ENCODE data around the gene HS3ST6.
"Not testable (repeated sequence)": the region's sequence is repeated elsewhere in the genome, so short reads cannot be mapped to it uniquely, and the experiment has no call there.

Gene HS3ST6

DNA sequence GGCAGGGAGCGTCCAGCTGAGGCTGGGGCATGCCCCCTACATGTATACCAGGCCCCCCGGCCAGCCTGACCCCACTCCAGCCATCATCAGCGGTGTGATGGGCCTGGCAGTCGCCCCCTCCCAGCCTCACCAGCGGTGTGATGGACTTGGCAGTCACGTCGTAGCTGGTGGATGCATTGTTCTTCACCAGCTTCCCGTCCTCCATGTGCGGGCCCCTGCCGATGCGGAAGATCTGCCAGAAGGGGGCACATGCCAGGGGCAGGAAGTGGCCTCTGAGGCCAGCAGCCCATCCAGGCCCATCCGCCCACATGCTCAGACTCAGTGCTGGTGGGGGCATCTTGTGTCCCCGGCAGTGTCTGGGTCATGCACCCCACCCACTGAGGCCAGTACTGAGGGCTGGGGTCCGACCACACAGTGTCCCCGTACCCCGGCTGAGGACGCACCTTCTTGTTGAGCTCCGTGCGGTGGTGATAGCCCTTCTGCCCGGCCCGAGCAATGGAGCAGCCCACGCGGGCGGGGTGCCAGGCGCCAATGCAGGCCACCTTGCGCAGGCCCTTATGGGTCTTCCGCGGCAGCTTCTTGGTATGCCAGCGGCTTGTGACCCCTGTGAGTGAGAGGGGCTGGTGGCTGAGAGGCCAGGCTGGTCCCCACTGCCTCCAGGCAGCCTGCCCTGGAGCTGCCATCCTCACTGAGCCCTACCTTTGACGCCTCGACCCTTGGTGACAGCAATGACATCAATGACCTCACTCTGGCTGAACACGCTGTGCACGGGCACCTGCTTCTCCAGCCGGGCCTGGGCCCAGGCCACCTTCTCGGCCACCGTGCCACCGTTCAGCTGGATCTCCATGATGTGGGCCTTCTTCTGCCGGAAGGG is 28.5 kb upstream of the HS3ST6 start:
- DNase-seq (ENCODE audit: low spot score) = no peak

DNA sequence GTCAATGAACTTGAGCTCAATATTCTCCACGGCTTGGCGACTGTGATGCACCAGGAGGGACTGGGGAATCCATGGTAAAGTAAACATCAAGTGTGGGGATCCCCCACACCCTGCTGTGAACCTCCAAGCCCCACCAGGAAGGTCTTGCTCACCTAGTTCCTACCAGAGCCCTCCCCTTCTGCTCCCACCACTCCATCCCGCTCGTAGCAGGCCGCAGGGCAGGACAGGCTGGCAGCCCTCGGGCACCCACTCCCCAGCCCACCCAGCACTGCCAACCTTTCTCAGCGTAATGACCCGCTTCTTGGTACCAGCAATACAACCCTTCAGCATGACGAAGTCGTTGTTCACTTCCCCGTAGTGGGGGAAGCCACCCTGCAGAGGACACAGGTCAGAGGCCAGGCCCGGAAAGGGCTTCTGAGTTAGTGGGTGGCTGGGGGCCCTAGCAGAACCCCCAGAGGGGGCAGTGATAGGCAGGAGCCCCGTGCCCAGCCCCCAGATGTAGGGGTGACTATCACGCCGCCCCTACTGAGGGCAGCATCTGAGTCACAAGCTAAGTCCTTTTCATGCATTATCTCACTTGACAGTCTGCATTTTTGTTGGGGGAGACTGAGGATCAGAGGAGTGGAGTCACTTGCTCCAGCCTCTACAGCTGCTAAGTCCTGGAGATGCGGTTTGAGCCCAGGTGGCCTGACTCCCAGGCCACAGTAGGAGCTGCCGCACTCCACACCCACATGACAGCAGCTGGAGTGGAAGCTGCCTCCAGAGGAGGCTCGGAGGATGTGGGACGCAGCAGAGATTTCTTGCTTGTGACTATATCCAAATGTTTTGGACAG is 27.6 kb upstream of the HS3ST6 start:
- DNase-seq (ENCODE audit: low spot score) = no peak

DNA sequence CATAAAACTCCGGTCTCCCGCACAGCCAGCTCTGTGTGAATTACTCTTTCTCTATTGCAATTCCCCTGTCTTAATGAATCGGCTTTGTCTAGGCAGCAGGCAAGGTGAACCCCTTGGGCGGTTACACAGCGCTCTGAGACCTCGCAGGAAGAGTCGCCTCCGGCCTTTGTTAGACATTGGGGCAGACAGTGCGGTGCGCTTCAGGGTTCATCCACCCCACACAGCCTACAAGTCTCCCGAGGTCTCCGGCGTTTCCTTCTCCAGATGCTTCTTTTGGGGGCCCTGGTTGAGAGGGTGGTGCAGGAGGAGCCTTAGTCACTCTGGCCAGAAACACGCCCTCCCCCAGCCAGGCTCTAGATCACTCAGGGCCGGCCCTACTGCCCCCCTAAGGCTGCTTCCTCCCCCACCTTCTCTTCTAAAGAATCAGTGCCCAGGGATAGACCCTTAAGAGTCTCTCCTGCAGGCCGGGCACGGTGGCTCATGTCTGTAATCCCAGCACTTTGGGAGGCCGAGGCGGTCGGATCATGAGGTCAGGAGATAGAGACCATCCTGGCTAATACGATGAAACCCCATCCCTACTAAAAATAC is 26.5 kb upstream of the HS3ST6 start:
- DNase-seq (ENCODE audit: low spot score) = no peak

GRCh38 chr16:1942810-1943726 is 24.9 kb upstream of the HS3ST6 start, which contains the start of gene MSRB1:
Gene MSRB1, minus strand, starts transcription at chr16:1943199. Its CDS starts 43 bp downstream, at chr16:1943156.
- DNase-seq (ENCODE audit: low spot score) = peak; percentile 98

- no peak for DNase-seq (ENCODE audit: low spot score)
Measured at GRCh38 chr16:1942047-1942809, 24.0 kb upstream of the HS3ST6 start.

DNA sequence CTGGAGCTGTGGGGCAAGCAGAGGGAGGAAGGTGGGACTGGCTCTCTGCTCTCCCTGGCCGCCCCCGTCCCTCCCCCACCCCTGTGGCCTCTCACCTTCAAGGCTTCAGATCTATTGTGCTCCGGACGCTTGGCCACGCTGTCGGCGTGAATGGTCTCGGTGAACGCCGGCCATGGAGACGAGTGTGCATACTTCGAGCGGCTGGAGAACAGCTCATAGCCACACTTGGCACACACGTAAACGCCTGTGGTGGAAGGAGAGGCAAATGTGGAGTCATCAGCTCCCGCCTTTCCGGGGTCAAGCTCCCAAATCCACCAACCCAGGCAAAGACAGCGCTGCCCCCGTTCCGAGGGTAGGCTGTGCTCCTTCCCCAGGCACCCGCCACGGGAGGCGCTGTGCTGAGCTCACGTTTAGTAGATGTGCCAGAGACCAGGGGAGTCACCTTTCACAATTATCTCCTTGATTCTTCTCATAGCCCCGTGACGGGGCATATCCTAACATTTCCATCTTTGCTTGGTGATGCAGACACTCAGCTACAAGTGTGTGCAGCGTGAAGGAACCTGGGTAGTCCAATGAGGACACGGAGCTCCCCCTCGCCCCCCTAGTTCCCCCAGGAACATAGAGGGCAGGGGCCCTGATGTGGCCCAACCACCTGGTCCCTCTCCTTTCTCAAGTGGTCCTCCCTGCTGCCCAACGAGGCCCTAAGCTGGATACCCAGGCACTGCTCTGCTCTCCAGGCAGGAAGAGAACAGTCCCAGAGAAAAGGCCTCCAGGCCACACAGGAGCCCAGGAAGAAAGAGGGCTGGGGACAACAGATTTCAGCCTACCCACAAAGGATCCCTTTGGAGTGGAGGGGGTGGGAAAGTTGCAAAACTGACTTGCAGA is 23.2 kb upstream of the HS3ST6 start:
- DNase-seq (ENCODE audit: low spot score) = no peak

- no peak for DNase-seq (ENCODE audit: low spot score)
Measured at GRCh38 chr16:1940273-1941161, 22.3 kb upstream of the HS3ST6 start.

- not testable (repeated sequence) for DNase-seq (ENCODE audit: low spot score)
Measured at GRCh38 chr16:1939833-1940232, 21.6 kb upstream of the HS3ST6 start.

- no peak for DNase-seq (ENCODE audit: low spot score)
Measured at GRCh38 chr16:1938910-1939309, 20.7 kb upstream of the HS3ST6 start.

- DNase-seq (ENCODE audit: low spot score) = no peak
Measured at GRCh38 chr16:1938316-1938715, 20.1 kb upstream of the HS3ST6 start.

DNA sequence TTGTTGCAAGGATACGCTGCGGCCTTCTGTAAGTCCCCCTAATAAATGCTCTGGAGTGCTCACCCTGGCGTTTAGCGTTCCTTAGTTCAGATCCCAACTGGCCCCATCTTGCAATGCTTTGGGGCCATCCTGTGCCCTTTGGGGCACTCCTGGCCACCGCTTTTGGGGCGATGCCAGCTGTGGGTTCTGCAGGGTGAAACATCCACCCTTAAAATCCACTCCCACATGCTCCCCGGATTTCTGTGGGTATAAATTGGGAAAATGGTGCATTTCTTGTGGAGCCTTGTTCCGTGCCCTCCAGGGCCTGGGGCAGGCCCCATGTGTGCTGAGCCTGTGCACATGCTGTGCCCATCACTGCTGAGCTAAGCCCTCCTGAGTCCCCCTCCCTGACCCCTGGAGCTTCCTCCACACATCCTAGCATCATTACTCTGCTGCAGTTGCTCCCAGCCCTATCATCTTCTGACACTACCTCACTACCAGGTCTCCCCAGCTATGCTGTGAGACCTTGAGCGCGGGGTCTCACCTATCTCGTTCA is 18.8 kb upstream of the HS3ST6 start:
- no peak for DNase-seq (ENCODE audit: low spot score)

- DNase-seq (ENCODE audit: low spot score) = no peak
Measured at GRCh38 chr16:1933097-1933661, 15.0 kb upstream of the HS3ST6 start.

DNA sequence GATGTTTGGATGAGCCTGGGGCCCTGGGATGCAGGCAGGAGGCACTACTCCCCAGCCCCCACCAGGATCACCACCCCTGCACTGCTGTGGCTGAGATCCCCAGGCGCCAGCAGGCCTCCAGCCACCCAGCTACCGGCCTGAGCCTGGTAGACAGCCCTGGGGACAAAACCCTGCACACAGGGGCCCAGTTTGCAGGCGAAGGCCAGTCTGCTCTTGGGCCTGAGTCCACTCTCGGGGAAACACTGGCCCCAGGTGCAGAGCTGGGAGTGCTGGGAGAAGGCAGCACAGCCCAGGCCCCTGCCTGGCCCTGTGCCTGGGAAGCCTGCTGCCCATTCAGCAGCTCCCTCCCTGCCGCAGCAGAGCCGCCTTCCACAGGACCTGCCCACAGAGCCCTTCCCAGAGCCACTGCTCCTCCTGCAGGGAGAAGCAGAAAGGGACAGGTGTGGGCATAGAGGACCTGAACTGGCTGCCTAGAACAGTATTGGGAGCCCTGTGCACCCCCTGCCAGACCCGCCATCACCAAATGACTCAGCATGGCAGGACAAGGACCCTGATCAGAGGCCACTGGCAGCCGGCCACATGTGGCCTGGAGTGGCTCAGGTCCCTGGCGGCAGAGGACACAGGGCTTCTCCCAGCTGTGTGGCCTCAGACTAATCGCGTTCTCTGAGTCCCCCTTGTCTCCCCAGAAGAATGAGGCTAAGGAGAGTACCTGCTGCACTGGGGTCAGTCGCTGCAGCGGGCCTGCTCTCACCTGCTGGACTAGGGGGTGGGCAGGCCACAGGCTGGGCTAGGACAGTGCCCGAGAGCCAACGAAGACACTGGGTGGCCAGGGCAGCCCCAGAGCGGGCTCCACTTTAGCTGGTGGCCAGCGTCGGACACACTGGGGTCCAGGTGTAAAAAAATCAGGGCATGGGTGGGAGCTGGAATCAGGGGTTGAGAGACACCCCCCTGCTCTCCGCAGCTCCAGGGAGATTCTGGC is 14.1 kb upstream of the HS3ST6 start:
- no peak for DNase-seq (ENCODE audit: low spot score)

- no peak for DNase-seq (ENCODE audit: low spot score)
Measured at GRCh38 chr16:1930338-1930720, 12.1 kb upstream of the HS3ST6 start.

DNA sequence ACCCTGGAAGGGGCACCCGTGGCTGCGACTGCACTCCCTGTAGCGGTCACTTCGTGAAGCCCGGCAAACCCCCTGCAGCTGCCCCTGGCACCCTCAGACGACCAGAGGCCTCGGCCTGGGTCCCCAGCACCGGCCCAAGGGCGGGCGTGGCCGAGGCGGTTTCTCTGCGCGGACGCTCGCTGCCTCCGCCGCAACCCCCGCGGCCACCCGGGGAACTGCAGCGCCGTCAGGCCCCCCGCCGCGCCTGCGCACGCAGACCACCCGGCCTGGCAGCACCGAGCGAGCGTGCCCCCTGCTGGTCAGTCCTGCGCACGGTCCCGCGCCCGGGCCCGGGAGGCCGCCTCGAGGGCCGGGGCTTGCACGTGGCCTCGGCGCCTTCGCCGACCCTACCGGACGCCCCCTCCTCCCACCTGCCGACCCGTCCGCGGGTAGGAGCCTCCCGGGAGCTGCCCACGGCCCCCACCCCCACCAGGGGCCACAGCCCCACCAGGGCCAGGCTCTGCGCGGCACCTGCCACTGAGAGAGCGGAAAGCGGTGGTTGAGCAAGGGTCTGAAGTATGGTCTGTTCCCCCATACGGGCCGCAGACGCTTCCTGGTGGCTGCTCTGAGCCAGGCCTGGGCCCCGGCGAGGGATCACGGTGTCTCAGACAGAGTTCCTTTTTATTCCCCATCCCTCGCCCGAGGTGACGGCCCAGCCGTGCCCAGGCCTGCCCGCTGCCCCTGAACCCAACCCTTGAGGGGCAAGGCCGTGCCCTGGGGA is 11.5 kb upstream of the HS3ST6 start:
- peak; percentile 95 for DNase-seq (ENCODE audit: low spot score)

GRCh38 chr16:1929105-1929504 is 10.9 kb upstream of the HS3ST6 start:
- DNase-seq (ENCODE audit: low spot score) = no peak
